ENCODE data around the gene FYCO1. TPM values are rescaled to one million over a fixed set of nuclear protein-coding genes. Genes with fewer than 3 reads are reported as not detected.

The FYCO1 gene
- total and polyA plus RNA-seq, 10 donors = 5.2 to 40.1 (median 30.5) TPM

GRCh38 chr3:45965653-45966052 is 30.0 kb downstream of the FYCO1 start:
- Histone ChIP-seq H3K36me3 (peaks cover 3 to 100% (median 95%) of the 10 kb centered on the region in 6 donors), H3K4me1 (peaks cover 0 to 84% (median 29%) of the 10 kb centered on the region in 6 donors), H3K27me3 (replicated peaks in 1 of 7) (no peaks in the 10 kb centered on the region), H3K27ac (peak overlapping the region in 6 of 8 donors; percentile 16 to 84 (median 56)), H3K4me3 (no peak overlapping the region), H3K9me3 (no peaks in the 10 kb centered on the region)
- 76 to 83% (median 79%) methylated on average over 4 of the region's 4 CpGs for WGBS, 5 donors
- intact Hi-C loops (cut with DNase I; ENCODE audit: low total_unique reads) = no loop called here
- TF ChIP-seq CTCF (IDR thresholded peaks at IDR 0.05 in 8 of 11, conservative IDR thresholded peaks at IDR 0.05 in 3 of 11) = no peak
- peak in 1 of 3 donors; percentile 20 for TF ChIP-seq POLR2AphosphoS5 (IDR thresholded peaks at IDR 0.05)
- DNase-seq = no peak

DNA sequence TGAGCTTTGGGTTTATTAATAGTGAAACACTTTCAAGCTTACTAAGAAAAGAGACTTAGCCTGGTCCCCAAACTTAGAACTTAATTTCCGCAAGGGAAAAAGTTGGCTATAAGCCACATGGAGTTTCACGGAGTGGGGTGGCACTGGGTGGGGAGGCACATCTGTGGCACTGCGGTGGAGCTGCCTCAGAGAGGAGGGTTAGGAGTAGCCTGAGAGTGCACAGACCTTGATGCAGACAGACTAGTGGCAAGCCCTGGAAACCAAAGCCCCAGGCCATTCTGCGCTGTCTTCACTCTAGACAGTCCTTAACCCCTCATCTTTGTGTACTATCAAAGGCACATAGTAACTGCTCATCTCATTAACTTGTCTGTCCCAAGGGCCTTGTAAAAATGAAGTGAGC is 30.4 kb downstream of the FYCO1 start:
- Histone ChIP-seq H3K27me3 (replicated peaks in 1 of 7) (no peaks in the 10 kb centered on the region), H3K36me3 (peaks cover 3 to 100% (median 96%) of the 10 kb centered on the region in 6 donors), H3K27ac (peak overlapping the region in 7 of 8 donors; percentile 16 to 84 (median 45)), H3K4me1 (peaks cover 0 to 85% (median 29%) of the 10 kb centered on the region in 6 donors), H3K4me3 (no peak overlapping the region), H3K9me3 (no peaks in the 10 kb centered on the region)
- intact Hi-C loops (cut with DNase I; ENCODE audit: low total_unique reads) = no loop called here
- TF ChIP-seq CTCF (IDR thresholded peaks at IDR 0.05 in 8 of 11, conservative IDR thresholded peaks at IDR 0.05 in 3 of 11) (no peak), POLR2A (IDR thresholded peaks at IDR 0.05) (no peak), POLR2AphosphoS5 (IDR thresholded peaks at IDR 0.05) (no peak)
- 81 to 94% (median 85%) methylated on average over 4 of the region's 4 CpGs for WGBS, 5 donors
- no peak for DNase-seq

- Histone ChIP-seq H3K27me3 (replicated peaks in 1 of 7) (no peaks in the 10 kb centered on the region), H3K27ac (peak overlapping the region in 6 of 8 donors; percentile 5 to 84 (median 56)), H3K4me1 (peaks cover 0 to 84% (median 32%) of the 10 kb centered on the region in 6 donors), H3K9me3 (no peaks in the 10 kb centered on the region), H3K36me3 (peaks cover 3 to 100% (median 96%) of the 10 kb centered on the region in 6 donors), H3K4me3 (no peak overlapping the region)
- TF ChIP-seq POLR2A (IDR thresholded peaks at IDR 0.05) (no peak), CTCF (IDR thresholded peaks at IDR 0.05 in 8 of 11, conservative IDR thresholded peaks at IDR 0.05 in 3 of 11) (no peak), POLR2AphosphoS5 (IDR thresholded peaks at IDR 0.05) (peak in 1 of 3 donors; percentile 50)
- no peak for DNase-seq
- intact Hi-C loops (cut with DNase I; ENCODE audit: low total_unique reads) = no loop called here
- WGBS, 5 donors = 51 to 74% (median 60%) methylated on average over 8 of the region's 8 CpGs
Measured at GRCh38 chr3:45964139-45964538, 31.5 kb downstream of the FYCO1 start.

GRCh38 chr3:45962033-45962432 is 33.6 kb downstream of the FYCO1 start:
- Histone ChIP-seq H3K27me3 (replicated peaks in 1 of 7) (no peaks in the 10 kb centered on the region), H3K9me3 (no peaks in the 10 kb centered on the region), H3K27ac (peak overlapping the region in 3 of 8 donors; percentile 66 to 84 (median 70)), H3K4me3 (no peak overlapping the region), H3K36me3 (peaks cover 3 to 100% (median 96%) of the 10 kb centered on the region in 6 donors), H3K4me1 (peaks cover 0 to 87% (median 38%) of the 10 kb centered on the region in 6 donors)
- intact Hi-C loops (cut with DNase I; ENCODE audit: low total_unique reads) = no loop called here
- WGBS, 5 donors = 63 to 80% (median 76%) methylated on average over 5 of the region's 5 CpGs
- DNase-seq = peak; percentile 15
- no peak for TF ChIP-seq POLR2AphosphoS5 (IDR thresholded peaks at IDR 0.05)
- TF ChIP-seq POLR2A (IDR thresholded peaks at IDR 0.05) = no peak
- TF ChIP-seq CTCF (IDR thresholded peaks at IDR 0.05 in 8 of 11, conservative IDR thresholded peaks at IDR 0.05 in 3 of 11) = no peak
